ENCODE results near the gene GSE1. TPM values are rescaled to one million over a fixed set of nuclear protein-coding genes. Genes with fewer than 3 reads are reported as not detected.

The GSE1 gene
- total and polyA plus RNA-seq, 9 of the 15 experiments (the other 6 are each of a cell fraction or from before 2014, with no cell fraction given), result 12.2 to 244 (median 57.9) TPM

DNA sequence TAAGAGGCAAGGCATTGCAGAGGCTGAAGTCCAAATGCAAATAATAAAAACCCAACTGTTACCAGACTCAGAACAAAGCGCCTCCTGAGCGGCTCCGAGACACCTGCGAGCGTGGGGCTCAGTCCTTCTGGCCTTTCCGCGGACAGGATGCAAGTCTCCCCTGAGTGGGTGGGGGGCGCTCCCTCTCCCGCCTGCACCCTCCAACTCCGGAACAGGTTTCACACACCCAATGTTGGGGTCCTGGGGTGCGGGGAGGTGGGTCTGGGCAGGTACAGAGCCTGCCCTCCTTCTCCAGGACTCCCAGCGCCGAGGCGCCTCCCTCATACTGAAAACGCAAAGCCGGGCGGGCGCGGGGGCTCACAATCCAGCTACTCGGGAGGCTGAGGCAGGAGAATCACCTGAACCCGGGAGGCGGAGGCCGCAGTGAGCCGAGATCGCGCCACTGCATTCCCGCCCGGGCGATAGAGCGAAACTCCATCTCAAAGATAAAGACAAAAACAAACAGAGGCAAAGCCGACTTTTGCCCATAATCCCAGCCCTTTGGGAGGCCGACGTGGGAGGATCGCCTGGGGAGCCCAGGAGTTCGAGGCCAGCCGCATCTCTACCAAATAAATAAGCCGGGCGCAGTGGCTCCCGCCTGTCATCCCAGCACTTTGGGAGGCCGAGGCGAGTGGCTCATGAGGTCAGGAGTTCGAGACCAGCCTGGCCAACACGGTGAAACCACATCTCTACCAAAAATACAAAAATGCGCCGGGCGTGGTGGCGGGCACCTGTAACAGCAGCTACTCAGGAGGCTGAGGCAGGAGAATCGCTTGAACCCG lies 74.7 kb downstream of the GSE1 start (continued):
- TF ChIP-seq, protein P1, sequence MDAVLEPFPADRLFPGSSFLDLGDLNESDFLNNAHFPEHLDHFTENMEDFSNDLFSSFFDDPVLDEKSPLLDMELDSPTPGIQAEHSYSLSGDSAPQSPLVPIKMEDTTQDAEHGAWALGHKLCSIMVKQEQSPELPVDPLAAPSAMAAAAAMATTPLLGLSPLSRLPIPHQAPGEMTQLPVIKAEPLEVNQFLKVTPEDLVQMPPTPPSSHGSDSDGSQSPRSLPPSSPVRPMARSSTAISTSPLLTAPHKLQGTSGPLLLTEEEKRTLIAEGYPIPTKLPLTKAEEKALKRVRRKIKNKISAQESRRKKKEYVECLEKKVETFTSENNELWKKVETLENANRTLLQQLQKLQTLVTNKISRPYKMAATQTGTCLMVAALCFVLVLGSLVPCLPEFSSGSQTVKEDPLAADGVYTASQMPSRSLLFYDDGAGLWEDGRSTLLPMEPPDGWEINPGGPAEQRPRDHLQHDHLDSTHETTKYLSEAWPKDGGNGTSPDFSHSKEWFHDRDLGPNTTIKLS (IDR thresholded peaks at IDR 0.05; ENCODE audit: borderline replicate concordance, low read depth), result no peak
- no peak for TF ChIP-seq ZNF263 (CRISPR knock-in tag; IDR thresholded peaks at IDR 0.05; ENCODE audit: borderline replicate concordance)
- TF ChIP-seq RBM25 (IDR thresholded peaks at IDR 0.05; ENCODE audit: low read depth, low read length, severe bottlenecking), result no peak
- no peak for TF ChIP-seq NCOA6 (IDR thresholded peaks at IDR 0.05)
- TF ChIP-seq, protein P2, sequence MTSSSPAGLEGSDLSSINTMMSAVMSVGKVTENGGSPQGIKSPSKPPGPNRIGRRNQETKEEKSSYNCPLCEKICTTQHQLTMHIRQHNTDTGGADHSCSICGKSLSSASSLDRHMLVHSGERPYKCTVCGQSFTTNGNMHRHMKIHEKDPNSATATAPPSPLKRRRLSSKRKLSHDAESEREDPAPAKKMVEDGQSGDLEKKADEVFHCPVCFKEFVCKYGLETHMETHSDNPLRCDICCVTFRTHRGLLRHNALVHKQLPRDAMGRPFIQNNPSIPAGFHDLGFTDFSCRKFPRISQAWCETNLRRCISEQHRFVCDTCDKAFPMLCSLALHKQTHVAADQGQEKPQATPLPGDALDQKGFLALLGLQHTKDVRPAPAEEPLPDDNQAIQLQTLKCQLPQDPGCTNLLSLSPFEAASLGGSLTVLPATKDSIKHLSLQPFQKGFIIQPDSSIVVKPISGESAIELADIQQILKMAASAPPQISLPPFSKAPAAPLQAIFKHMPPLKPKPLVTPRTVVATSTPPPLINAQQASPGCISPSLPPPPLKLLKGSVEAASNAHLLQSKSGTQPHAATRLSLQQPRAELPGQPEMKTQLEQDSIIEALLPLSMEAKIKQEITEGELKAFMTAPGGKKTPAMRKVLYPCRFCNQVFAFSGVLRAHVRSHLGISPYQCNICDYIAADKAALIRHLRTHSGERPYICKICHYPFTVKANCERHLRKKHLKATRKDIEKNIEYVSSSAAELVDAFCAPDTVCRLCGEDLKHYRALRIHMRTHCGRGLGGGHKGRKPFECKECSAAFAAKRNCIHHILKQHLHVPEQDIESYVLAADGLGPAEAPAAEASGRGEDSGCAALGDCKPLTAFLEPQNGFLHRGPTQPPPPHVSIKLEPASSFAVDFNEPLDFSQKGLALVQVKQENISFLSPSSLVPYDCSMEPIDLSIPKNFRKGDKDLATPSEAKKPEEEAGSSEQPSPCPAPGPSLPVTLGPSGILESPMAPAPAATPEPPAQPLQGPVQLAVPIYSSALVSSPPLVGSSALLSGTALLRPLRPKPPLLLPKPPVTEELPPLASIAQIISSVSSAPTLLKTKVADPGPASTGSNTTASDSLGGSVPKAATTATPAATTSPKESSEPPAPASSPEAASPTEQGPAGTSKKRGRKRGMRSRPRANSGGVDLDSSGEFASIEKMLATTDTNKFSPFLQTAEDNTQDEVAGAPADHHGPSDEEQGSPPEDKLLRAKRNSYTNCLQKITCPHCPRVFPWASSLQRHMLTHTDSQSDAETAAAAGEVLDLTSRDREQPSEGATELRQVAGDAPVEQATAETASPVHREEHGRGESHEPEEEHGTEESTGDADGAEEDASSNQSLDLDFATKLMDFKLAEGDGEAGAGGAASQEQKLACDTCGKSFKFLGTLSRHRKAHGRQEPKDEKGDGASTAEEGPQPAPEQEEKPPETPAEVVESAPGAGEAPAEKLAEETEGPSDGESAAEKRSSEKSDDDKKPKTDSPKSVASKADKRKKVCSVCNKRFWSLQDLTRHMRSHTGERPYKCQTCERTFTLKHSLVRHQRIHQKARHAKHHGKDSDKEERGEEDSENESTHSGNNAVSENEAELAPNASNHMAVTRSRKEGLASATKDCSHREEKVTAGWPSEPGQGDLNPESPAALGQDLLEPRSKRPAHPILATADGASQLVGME (CRISPR knock-in tag; IDR thresholded peaks at IDR 0.05), result no peak
- no peak for TF ChIP-seq FOXK2 (conservative IDR thresholded peaks at IDR 0.05 in 1 of 2, IDR thresholded peaks at IDR 0.05 in 1 of 2; ENCODE audit: low read depth in 2 of 2)
- TF ChIP-seq SPI1 (IDR thresholded peaks at IDR 0.05; ENCODE audit: borderline replicate concordance, low read depth, low read length), result no peak
- no peak for TF ChIP-seq TEAD2 (tag; IDR thresholded peaks at IDR 0.05)
- TF ChIP-seq ZNF436 (CRISPR knock-in tag; IDR thresholded peaks at IDR 0.05), result no peak
- TF ChIP-seq SLC30A9 (CRISPR knock-in tag; IDR thresholded peaks at IDR 0.05), result no peak
- TF ChIP-seq EHMT2 (IDR thresholded peaks at IDR 0.05), result no peak
- no peak for TF ChIP-seq SIX5 (IDR thresholded peaks at IDR 0.05; ENCODE audit: borderline replicate concordance in 1 of 2, insufficient read depth in 1 of 2, low read depth in 1 of 2, low read length in 2 of 2)
- TF ChIP-seq YY1 (IDR thresholded peaks at IDR 0.05; ENCODE audit: borderline replicate concordance in 1 of 3, control insufficient read depth in 1 of 3, extremely low read depth in 1 of 3, insufficient read depth in 3 of 3, insufficient read length in 1 of 3, insufficient replicate concordance in 2 of 3, low read depth in 1 of 3, low read length in 2 of 3), result no peak
- TF ChIP-seq ZFP1 (CRISPR knock-in tag; IDR thresholded peaks at IDR 0.05), result no peak
- no peak for TF ChIP-seq ZNF512 (tag; IDR thresholded peaks at IDR 0.05)
- no peak for TF ChIP-seq GABPB2 (CRISPR knock-in tag; conservative IDR thresholded peaks at IDR 0.05)
- TF ChIP-seq SAFB (IDR thresholded peaks at IDR 0.05; ENCODE audit: borderline replicate concordance, low read depth, low read length), result no peak
